ENCODE data around the gene BACH2.

Gene BACH2

GRCh38 chr6:89942601-89943000 is 354.0 kb downstream of the BACH2 start:
- Histone ChIP-seq H3K79me2 (ENCODE audit: control insufficient read depth, low read length) (peaks cover 80% of the 10 kb centered on the region), H3K4me3 (ENCODE audit: low read length) (no peak overlapping the region), H3K4me2 (ENCODE audit: low read length) (no peak overlapping the region), H3K9me2 (replicated peaks; ENCODE audit: control insufficient read depth, low read length) (no peaks in the 10 kb centered on the region), H3F3A (ENCODE audit: control insufficient read depth, insufficient read depth) (peaks cover 48% of the 10 kb centered on the region), H4K20me1 (ENCODE audit: control insufficient read depth, insufficient read depth, low read depth, low read length) (peaks cover 50% of the 10 kb centered on the region), H3K27me3 (ENCODE audit: control insufficient read depth, low read length) (no peaks in the 10 kb centered on the region), H3K27ac (ENCODE audit: low read depth, low read length) (no peak overlapping the region), H3K9me3 (ENCODE audit: control insufficient read depth, insufficient read depth, low read length) (no peaks in the 10 kb centered on the region), H3K36me3 (ENCODE audit: control insufficient read depth, low read length) (peaks cover 98% of the 10 kb centered on the region), H3K4me1 (ENCODE audit: control insufficient read depth, low read length) (no peaks in the 10 kb centered on the region)
- TF ChIP-seq EZH2phosphoT487 (IDR thresholded peaks at IDR 0.05; ENCODE audit: borderline replicate concordance, low read length) (no peak), CTCF (IDR thresholded peaks at IDR 0.05; ENCODE audit: low read depth, low read length, poor library complexity, severe bottlenecking) (no peak)

GRCh38 chr6:89941763-89942497 is 354.7 kb downstream of the BACH2 start:
- Histone ChIP-seq H3K27ac (ENCODE audit: low read depth, low read length) (no peak overlapping the region), H3K4me2 (ENCODE audit: low read length) (no peak overlapping the region), H3K79me2 (ENCODE audit: control insufficient read depth, low read length) (peaks cover 79% of the 10 kb centered on the region), H3F3A (ENCODE audit: control insufficient read depth, insufficient read depth) (peaks cover 48% of the 10 kb centered on the region), H3K36me3 (ENCODE audit: control insufficient read depth, low read length) (peaks cover 98% of the 10 kb centered on the region), H3K27me3 (ENCODE audit: control insufficient read depth, low read length) (no peaks in the 10 kb centered on the region), H4K20me1 (ENCODE audit: control insufficient read depth, insufficient read depth, low read depth, low read length) (peaks cover 50% of the 10 kb centered on the region), H3K9me3 (ENCODE audit: control insufficient read depth, insufficient read depth, low read length) (no peaks in the 10 kb centered on the region), H3K4me3 (ENCODE audit: low read length) (no peak overlapping the region), H3K9me2 (replicated peaks; ENCODE audit: control insufficient read depth, low read length) (no peaks in the 10 kb centered on the region), H3K4me1 (ENCODE audit: control insufficient read depth, low read length) (no peaks in the 10 kb centered on the region)
- no peak for TF ChIP-seq EZH2phosphoT487 (IDR thresholded peaks at IDR 0.05; ENCODE audit: borderline replicate concordance, low read length)

GRCh38 chr6:89941031-89941762 is 355.4 kb downstream of the BACH2 start:
- H3K9me3 ChIP-seq (ENCODE audit: control insufficient read depth, insufficient read depth, low read length), result no peaks in the 10 kb centered on the region
- peaks cover 98% of the 10 kb centered on the region for H3K36me3 ChIP-seq (ENCODE audit: control insufficient read depth, low read length)
- peaks cover 73% of the 10 kb centered on the region for H3K79me2 ChIP-seq (ENCODE audit: control insufficient read depth, low read length)
- H4K20me1 ChIP-seq (ENCODE audit: control insufficient read depth, insufficient read depth, low read depth, low read length), result peaks cover 49% of the 10 kb centered on the region
- no peaks in the 10 kb centered on the region for H3K27me3 ChIP-seq (ENCODE audit: control insufficient read depth, low read length)
- H3K4me1 ChIP-seq (ENCODE audit: control insufficient read depth, low read length), result no peaks in the 10 kb centered on the region
- H3K4me2 ChIP-seq (ENCODE audit: low read length), result no peak overlapping the region
- H3F3A ChIP-seq (ENCODE audit: control insufficient read depth, insufficient read depth), result peaks cover 47% of the 10 kb centered on the region
- no peak overlapping the region for H3K27ac ChIP-seq (ENCODE audit: low read depth, low read length)
- no peak overlapping the region for H3K4me3 ChIP-seq (ENCODE audit: low read length)
- TF ChIP-seq CTCF (IDR thresholded peaks at IDR 0.05; ENCODE audit: low read depth, low read length, poor library complexity, severe bottlenecking), result no peak
- TF ChIP-seq EZH2phosphoT487 (IDR thresholded peaks at IDR 0.05; ENCODE audit: borderline replicate concordance, low read length), result no peak
- no peaks in the 10 kb centered on the region for H3K9me2 ChIP-seq (replicated peaks; ENCODE audit: control insufficient read depth, low read length)
